Measurements from ENCODE around the gene SLIT1. TPM values are rescaled to one million over a fixed set of nuclear protein-coding genes. Genes with fewer than 3 reads are reported as not detected.

The SLIT1 gene
- total and polyA plus RNA-seq, 3 donors from 2014 or later, result 1.9 to 4.6 (median 2.5) TPM

- no peaks in the 10 kb centered on the region for H3K9me3 ChIP-seq
- no peak for DNase-seq
- H3K36me3 ChIP-seq (ENCODE audit: low read depth, missing control alignments), result no peaks in the 10 kb centered on the region
- H3K27me3 ChIP-seq, result no peaks in the 10 kb centered on the region
- no peak overlapping the region for H3K27ac ChIP-seq
- intact Hi-C loops (cut with DNase I; ENCODE audit: low total_unique reads), result no loop called here
- 91 to 97% methylated on average over 2 of the region's 2 CpGs for WGBS, 2 donors
- H3K4me1 ChIP-seq, result no peaks in the 10 kb centered on the region
- no peak overlapping the region for H3K4me3 ChIP-seq
- TF ChIP-seq CTCF (IDR thresholded peaks at IDR 0.05) (no peak), POLR2A (IDR thresholded peaks at IDR 0.05) (no peak)
Observed at GRCh38 chr10:97142834-97143233, 42.9 kb downstream of the SLIT1 start.

DNA sequence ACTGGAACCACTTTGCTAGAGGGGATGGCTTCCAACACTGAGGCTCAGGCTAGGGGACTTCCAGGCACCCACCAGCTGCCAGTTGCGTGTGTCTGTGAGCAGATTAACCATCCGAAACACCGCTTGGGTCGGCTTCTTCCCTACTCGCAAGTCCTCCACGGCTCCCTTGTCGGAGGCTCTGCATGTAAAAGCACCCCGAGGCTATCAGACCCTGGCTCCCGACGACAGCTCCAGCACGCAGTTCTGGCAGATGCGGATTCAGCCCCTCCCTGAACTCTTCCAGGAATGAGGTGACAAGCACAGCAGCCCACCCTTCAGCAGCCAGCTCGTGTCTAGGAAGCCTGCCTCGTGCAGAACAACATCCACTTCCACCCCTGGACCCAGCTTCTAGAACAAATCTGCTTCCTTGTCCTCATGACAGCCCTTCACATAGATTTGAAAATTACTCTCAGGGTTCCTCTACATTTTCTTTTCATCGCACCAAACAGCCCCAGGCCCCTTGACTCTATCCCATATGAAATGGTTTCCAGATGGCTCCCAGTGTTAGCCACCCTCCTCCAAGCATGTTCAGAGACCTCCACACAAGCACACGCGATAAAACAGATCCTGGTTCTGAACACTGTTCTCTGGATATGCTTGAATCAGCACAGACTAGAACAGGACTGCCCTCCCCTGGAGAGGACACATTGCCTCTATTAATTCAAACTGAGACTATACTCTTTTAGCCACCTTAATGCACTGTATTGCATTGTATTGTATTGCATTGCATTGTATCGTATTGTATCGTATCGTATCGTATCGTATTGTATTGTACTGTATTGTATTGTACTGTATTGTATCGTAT is 44.6 kb downstream of the SLIT1 start:
- H3K27me3 ChIP-seq, result no peaks in the 10 kb centered on the region
- H3K9me3 ChIP-seq, result no peaks in the 10 kb centered on the region
- H3K4me1 ChIP-seq, result no peaks in the 10 kb centered on the region
- DNase-seq, result no peak
- H3K27ac ChIP-seq, result no peak overlapping the region
- WGBS, 2 donors, result 62 to 77% methylated on average over 13 to 23 of the region's 23 CpGs
- TF ChIP-seq CTCF (IDR thresholded peaks at IDR 0.05), result no peak
- no peak for TF ChIP-seq POLR2A (IDR thresholded peaks at IDR 0.05)
- H3K4me3 ChIP-seq, result no peak overlapping the region
- H3K36me3 ChIP-seq (ENCODE audit: low read depth, missing control alignments), result no peaks in the 10 kb centered on the region
- intact Hi-C loops (cut with DNase I; ENCODE audit: low total_unique reads), result no loop called here

DNA sequence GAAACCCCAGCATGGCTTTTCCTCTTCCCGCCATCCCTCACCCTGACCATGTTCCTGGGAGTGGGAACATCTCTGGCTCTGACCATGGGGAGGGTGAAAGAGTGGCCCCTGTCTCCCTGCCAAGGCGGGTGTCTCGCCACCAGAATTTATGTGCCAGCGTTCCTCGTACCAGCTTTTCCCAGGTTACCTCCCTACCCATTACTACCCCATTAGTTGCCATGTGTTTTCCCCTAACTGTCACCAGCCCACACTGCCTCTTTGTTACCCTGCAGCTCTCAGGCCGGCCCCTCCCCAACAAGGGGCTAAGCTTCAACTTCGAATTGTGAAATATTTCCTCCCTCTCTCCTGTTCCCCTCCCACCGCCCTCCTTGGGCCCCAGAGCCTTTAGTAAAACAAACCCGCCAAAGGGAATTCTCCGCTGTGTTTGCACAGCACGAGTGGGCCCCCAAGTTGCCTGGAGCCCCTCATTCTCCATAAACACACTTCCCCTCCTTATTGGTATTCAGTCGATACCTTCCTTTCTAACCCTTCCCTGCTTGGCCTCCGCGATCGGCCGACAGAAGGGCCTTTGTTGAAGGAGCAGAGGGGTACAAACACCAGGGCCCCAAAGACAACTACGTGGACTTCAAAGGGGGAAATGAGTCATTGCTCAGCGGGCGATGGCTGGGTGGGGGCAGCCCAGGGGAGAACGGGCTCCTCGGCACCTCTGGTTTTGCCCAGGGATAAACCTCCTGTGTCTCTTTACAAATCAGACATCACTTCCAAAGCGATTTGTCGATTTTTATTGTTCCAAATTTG is 45.5 kb downstream of the SLIT1 start:
- intact Hi-C loops (cut with DNase I; ENCODE audit: low total_unique reads), result no loop called here
- Histone ChIP-seq H3K36me3 (ENCODE audit: low read depth, missing control alignments) (no peaks in the 10 kb centered on the region), H3K9me3 (no peaks in the 10 kb centered on the region), H3K27ac (no peak overlapping the region), H3K27me3 (no peaks in the 10 kb centered on the region), H3K4me1 (no peaks in the 10 kb centered on the region), H3K4me3 (no peak overlapping the region)
- WGBS, 2 donors, result 66 to 68% methylated on average over 23 of the region's 23 CpGs
- TF ChIP-seq CTCF (IDR thresholded peaks at IDR 0.05), result no peak
- no peak for TF ChIP-seq POLR2A (IDR thresholded peaks at IDR 0.05)
- DNase-seq, result no peak

DNA sequence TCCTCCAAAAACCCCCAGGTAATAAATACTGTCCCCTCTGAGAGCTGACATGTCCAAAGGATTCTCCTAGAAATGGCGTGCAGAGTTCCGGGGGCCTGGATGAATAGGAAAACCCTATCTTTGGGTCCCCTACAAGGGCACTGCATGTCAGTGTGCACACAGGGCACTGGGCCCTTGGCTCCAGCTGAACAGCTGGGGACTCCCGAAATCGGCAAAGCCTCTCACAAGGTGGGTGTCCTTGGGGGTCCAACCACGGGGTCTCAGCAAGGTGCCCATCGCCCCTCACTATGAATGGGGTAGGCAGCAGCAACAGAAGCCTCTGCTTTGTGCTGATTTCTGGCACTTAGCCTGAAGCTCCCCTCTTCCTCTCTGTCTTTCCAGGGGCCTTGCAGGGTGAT is 46.1 kb downstream of the SLIT1 start:
- TF ChIP-seq CTCF (IDR thresholded peaks at IDR 0.05) (no peak), POLR2A (IDR thresholded peaks at IDR 0.05) (no peak)
- no peak overlapping the region for H3K4me3 ChIP-seq
- H3K27me3 ChIP-seq, result no peaks in the 10 kb centered on the region
- H3K9me3 ChIP-seq, result no peaks in the 10 kb centered on the region
- 85 to 89% methylated on average over 6 of the region's 6 CpGs for WGBS, 2 donors
- intact Hi-C loops (cut with DNase I; ENCODE audit: low total_unique reads), result no loop called here
- H3K36me3 ChIP-seq (ENCODE audit: low read depth, missing control alignments), result no peaks in the 10 kb centered on the region
- DNase-seq, result no peak
- no peak overlapping the region for H3K27ac ChIP-seq
- no peaks in the 10 kb centered on the region for H3K4me1 ChIP-seq

Measured in testis (tissue), 3 donors.